ENCODE measurements around the gene PTPA.
A peak's percentile ranks its signal among the peaks of the same experiment; 100 is the strongest.
"Not testable (repeated sequence)": the region's sequence is repeated elsewhere in the genome, so short reads cannot be mapped to it uniquely, and the experiment has no call there.

PTPA gene

GRCh38 chr9:129162497-129163197 lies 51.4 kb downstream of the PTPA start:
- Histone ChIP-seq H3K27ac (no peak overlapping the region), H3K27me3 (no peaks in the 10 kb centered on the region)

GRCh38 chr9:129163198-129163670 lies 52.0 kb downstream of the PTPA start:
- H3K4me1 ChIP-seq, result peaks cover 50% of the 10 kb centered on the region
- H4K20me1 ChIP-seq, H3K9me3 ChIP-seq, H3K4me2 ChIP-seq, H3K27me3 ChIP-seq, H3K36me3 ChIP-seq, H3K4me3 ChIP-seq, H3K9ac ChIP-seq, H3K27ac ChIP-seq: not testable (repeated sequence)
- 0 out of 2 replicates have a peak, but pooled peaks have one; percentile 61 for TF ChIP-seq Cebpa-rat (IDR thresholded peaks at IDR 0.05)

More at GRCh38 chr9:129162497-129163197, 51.4 kb downstream of the PTPA start:
- no peak overlapping the region for H3K9ac ChIP-seq
- H3K4me3 ChIP-seq, result no peak overlapping the region
- no peaks in the 10 kb centered on the region for H3K36me3 ChIP-seq
- H3K4me2 ChIP-seq, result no peak overlapping the region
- H3K4me1 ChIP-seq, result peaks cover 44% of the 10 kb centered on the region
- H4K20me1 ChIP-seq, result no peaks in the 10 kb centered on the region
- H3K9me3 ChIP-seq, result no peaks in the 10 kb centered on the region
- peak; percentile 94 for TF ChIP-seq Cebpa-rat (IDR thresholded peaks at IDR 0.05)

GRCh38 chr9:129163753-129164152 lies 52.5 kb downstream of the PTPA start:
- TF ChIP-seq Cebpa-rat (IDR thresholded peaks at IDR 0.05), result no peak
- Histone ChIP-seq H3K36me3 (no peaks in the 10 kb centered on the region), H3K9ac (no peak overlapping the region), H3K27ac (no peak overlapping the region), H3K27me3 (no peaks in the 10 kb centered on the region), H3K4me3 (no peak overlapping the region), H3K4me1 (peaks cover 54% of the 10 kb centered on the region), H4K20me1 (no peaks in the 10 kb centered on the region), H3K9me3 (no peaks in the 10 kb centered on the region), H3K4me2 (no peak overlapping the region)

GRCh38 chr9:129164246-129164930 lies 53.2 kb downstream of the PTPA start:
- no peaks in the 10 kb centered on the region for H3K9me3 ChIP-seq
- H3K27ac ChIP-seq, result no peak overlapping the region
- no peaks in the 10 kb centered on the region for H4K20me1 ChIP-seq
- no peak overlapping the region for H3K4me2 ChIP-seq
- H3K27me3 ChIP-seq, result no peaks in the 10 kb centered on the region
- no peak overlapping the region for H3K4me3 ChIP-seq
- no peaks in the 10 kb centered on the region for H3K36me3 ChIP-seq
- no peak for TF ChIP-seq Cebpa-rat (IDR thresholded peaks at IDR 0.05)
- no peak overlapping the region for H3K9ac ChIP-seq
- H3K4me1 ChIP-seq, result peaks cover 54% of the 10 kb centered on the region

- no peaks in the 10 kb centered on the region for H3K27me3 ChIP-seq
- H3K36me3 ChIP-seq, result no peaks in the 10 kb centered on the region
- peaks cover 58% of the 10 kb centered on the region for H3K4me1 ChIP-seq
- no peak overlapping the region for H3K9ac ChIP-seq
- no peak overlapping the region for H3K27ac ChIP-seq
- no peaks in the 10 kb centered on the region for H4K20me1 ChIP-seq
- H3K9me3 ChIP-seq, result no peaks in the 10 kb centered on the region
- TF ChIP-seq Cebpa-rat (IDR thresholded peaks at IDR 0.05), result no peak
- no peak overlapping the region for H3K4me3 ChIP-seq
- H3K4me2 ChIP-seq, result no peak overlapping the region
Observed at GRCh38 chr9:129165198-129165597, 54.0 kb downstream of the PTPA start.

- Histone ChIP-seq H3K36me3 (no peaks in the 10 kb centered on the region), H3K27me3 (no peaks in the 10 kb centered on the region), H3K4me2 (peak overlapping the region; percentile 91), H3K4me3 (peak overlapping the region; percentile 43; the same call in 1 of the 2 replicates), H3K4me1 (peaks cover 51% of the 10 kb centered on the region), H3K9ac (peak overlapping the region; percentile 66; the same call in 1 of the 2 replicates), H3K9me3 (no peaks in the 10 kb centered on the region), H4K20me1 (no peaks in the 10 kb centered on the region), H3K27ac (peak overlapping the region; percentile 69)
- TF ChIP-seq Cebpa-rat (IDR thresholded peaks at IDR 0.05), result no peak
Observed at GRCh38 chr9:129166623-129167557, 55.7 kb downstream of the PTPA start.

- Histone ChIP-seq H3K36me3 (no peaks in the 10 kb centered on the region), H3K9ac (no peak overlapping the region), H3K27ac (no peak overlapping the region), H4K20me1 (no peaks in the 10 kb centered on the region), H3K4me1 (peaks cover 60% of the 10 kb centered on the region), H3K4me2 (peak overlapping the region; percentile 6; the same call in 1 of the 2 replicates), H3K27me3 (peaks cover 20% of the 10 kb centered on the region; the same call in 1 of the 2 replicates), H3K4me3 (no peak overlapping the region), H3K9me3 (no peaks in the 10 kb centered on the region)
- TF ChIP-seq Cebpa-rat (IDR thresholded peaks at IDR 0.05), result no peak
Observed at GRCh38 chr9:129170229-129170628, 59.0 kb downstream of the PTPA start.

- Histone ChIP-seq H3K4me2 (no peak overlapping the region), H3K9ac (no peak overlapping the region), H3K27me3 (peaks cover 39% of the 10 kb centered on the region), H3K4me3 (no peak overlapping the region), H3K27ac (no peak overlapping the region), H3K36me3 (no peaks in the 10 kb centered on the region), H3K9me3 (no peaks in the 10 kb centered on the region), H3K4me1 (peaks cover 55% of the 10 kb centered on the region), H4K20me1 (peaks cover 9% of the 10 kb centered on the region; the same call in 1 of the 2 replicates)
- TF ChIP-seq Cebpa-rat (IDR thresholded peaks at IDR 0.05), result no peak
Observed at GRCh38 chr9:129171993-129172751, 61.0 kb downstream of the PTPA start.

- H3K4me2 ChIP-seq, result no peak overlapping the region
- no peak overlapping the region for H3K27ac ChIP-seq
- H3K4me1 ChIP-seq, result peaks cover 49% of the 10 kb centered on the region
- H3K27me3 ChIP-seq, result peaks cover 40% of the 10 kb centered on the region
- no peak overlapping the region for H3K9ac ChIP-seq
- no peaks in the 10 kb centered on the region for H3K9me3 ChIP-seq
- H3K36me3 ChIP-seq, result no peaks in the 10 kb centered on the region
- H4K20me1 ChIP-seq, result peaks cover 13% of the 10 kb centered on the region; the same call in 1 of the 2 replicates
- H3K4me3 ChIP-seq, result no peak overlapping the region
- no peak for TF ChIP-seq Cebpa-rat (IDR thresholded peaks at IDR 0.05)
Observed at GRCh38 chr9:129172816-129173215, 61.6 kb downstream of the PTPA start.
